NCI-H2227 (cell line): ENCODE measurements around the gene KLF3.
A peak's percentile ranks its signal among the peaks of the same experiment; 100 is the strongest.

Source experiments
- DNase-seq: peaks from one replicate; lab custom pipeline; 2025; ENCODE audit not compliant: unreplicated experiment; lab: John Stamatoyannopoulos, UW

Gene KLF3

DNA sequence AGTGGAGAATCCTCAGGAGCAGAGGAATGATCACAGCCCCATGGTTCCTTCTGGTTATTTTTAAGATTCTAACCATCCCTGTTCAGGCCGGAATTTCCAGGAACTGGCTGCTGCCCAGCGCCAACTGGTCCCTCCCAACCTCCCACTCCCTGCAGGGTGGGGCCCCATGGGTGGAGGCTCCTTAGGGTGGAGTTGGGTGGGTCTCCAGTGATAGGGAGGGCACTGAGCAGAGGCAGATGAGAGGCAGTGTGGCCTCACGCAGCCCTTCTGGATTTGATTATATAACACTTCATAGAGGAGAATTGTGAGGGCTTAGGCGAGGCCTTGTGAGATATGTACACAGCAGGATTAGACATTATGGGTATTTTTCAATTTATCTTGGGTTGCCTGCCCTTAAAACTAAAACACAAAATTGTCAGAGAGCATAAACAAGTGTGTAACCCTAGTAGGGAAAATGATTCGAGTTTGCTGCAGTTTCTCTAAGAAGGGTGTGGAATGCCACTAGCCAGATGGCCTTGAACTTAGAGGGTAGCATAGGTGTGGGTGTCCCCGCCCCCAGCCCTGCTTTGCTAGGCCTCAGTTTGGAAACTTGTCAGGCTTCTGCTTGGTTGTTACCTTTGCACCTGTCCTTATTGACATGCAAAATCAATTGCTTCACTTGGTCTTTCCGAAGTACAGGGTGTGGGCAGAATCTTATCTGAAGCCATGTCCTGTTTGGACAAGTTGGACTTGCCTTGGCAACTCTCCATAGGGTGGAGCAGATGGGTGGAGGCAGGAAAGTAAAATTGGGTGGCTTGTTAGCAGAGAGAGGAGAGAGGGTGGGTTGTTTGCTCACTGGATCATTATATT lies 9.4 kb downstream of the KLF3 start:
- no peak for DNase-seq

DNA sequence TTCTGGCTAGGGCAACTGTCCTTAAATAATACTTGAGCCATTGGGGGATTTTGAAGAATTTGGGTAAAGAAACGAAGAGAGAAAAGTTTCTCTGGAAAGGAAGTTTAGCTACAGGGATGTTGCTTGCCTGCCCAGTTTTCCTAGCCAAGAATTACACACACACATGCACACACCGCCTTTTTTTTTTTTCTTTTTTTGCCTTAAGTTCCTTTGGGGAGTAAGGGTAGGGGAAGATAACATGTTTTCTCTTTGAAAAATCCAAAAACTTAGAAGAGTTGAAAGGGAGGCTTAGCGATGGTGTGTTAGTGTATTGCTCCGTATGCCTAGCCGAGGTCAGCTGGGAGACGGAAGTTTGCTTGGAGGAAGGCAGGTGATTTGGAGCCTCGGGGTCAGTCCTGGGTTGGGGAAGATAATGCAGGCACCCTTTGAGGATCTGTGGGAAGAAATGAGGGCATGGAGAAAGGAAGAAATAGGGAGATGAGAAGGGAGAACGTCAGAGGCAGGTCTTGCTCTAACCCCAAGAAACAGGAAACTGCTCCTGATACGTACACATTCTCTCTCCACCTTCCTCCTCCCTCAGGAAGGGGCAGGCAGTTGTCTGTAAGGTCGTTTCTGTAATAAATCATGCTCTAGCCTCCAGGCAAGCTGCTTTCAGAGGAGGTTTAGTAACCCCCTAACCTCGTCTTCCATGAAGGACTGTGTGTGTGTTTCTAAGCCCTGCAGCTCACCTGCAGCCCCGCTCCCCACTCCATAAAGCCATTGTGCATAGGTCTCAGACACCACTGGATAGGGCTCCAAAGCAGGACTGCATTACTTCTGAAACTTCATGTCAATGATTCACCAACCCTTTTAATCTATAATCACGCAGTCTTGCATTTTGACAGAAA lies 10.5 kb downstream of the KLF3 start:
- DNase-seq, result peak; percentile 10

DNA sequence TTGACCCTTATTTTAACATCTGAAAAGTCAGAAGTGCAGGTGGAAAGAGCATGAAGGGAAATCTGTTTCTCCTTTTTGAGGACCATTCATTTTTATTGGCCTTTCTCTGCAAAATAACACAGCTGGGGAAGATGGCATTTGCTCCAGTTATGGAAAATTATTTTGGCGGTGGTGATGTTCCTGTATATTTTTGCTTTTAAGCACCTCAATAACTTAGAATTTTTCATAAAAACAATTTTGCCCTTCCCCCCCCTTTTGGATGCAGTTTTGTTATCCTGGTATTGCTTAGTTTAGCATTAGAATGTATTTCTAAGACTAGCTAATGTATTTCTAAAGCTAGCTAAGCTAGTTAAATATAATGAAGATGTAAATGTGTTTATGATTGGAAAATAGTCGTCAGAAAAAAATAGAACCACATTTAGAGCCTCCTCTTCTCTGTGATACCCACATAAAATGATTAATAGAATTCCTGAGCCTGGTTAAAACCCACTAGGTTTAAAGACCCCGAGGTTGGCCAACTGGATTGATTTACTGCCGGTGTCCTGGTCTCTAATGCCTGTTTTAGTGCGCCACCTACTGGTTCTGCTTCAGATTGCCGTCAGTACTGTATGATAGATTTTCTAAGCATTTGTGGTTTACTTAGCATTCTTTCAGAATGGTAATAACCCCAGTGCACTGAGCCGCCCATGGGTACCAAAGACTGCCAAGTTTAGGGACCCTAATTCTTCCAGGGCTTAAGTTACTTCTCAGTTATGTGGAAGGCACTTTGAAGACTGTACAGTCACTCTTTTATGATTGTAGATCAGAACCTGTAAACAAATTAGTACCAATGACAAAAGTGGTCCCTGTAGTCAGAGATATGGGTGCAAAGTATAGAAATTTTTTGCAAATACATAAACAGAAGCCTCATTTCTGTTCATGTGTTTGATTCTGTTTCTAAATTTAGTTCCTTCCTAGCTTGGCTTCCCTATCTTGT lies 11.4 kb downstream of the KLF3 start:
- DNase-seq, result peak; percentile 84

DNA sequence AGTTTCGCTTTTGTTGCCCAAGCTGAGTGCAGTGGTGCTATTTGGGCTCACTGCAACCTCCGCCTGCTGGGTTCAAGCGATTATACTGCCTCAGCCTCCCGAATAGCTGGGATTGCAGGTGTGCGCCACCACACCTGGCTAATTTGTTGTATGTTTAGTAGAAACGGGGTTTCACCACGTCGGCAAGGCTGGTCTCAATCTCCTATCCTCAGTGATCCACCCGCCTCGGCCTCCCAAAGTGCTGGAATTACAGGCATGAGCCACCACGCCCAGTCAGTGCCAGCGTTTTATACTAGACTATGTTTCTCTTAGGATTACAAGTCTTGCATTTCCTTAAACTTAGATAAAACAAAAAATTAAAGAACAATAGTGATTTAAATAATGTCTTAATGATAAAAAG lies 13.0 kb downstream of the KLF3 start:
- DNase-seq, result no peak

DNA sequence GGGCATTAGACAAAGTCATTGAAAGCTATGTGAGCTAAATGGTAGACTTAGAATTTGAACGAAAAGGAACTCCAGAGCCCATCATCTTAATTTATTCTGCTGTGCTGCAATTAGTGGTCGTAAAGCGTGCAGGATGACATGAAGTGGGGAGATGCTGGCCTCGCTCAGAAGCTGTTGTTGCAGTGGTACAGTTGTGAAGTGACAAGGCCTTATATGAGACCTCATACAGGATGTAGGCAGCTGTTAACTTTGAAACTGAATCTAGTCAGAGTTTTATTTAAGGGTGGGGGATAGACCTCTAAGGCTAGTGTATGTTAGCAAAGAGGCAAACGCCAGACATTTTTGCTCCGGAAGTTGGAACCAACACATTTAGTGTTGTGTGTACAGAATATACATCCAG lies 13.4 kb downstream of the KLF3 start:
- no peak for DNase-seq

DNA sequence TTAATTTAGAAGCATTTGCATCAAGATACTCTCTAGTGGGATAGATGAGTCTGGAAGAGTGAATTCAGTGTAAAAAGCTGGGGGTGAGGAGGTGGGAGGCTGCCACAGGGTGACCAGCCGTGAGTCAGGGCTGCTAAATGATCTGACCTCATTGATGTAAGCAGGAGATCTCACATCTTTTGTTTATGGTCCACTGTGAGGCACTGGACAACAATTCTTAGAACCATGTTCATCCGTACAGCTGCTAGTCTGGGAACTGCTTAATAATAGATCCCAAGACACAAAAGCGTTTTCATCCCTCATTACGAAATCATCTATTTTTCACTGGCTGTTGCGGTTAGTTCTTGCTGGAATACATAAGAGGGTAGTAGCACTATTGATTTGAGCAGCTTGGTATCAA lies 14.1 kb downstream of the KLF3 start:
- no peak for DNase-seq

DNA sequence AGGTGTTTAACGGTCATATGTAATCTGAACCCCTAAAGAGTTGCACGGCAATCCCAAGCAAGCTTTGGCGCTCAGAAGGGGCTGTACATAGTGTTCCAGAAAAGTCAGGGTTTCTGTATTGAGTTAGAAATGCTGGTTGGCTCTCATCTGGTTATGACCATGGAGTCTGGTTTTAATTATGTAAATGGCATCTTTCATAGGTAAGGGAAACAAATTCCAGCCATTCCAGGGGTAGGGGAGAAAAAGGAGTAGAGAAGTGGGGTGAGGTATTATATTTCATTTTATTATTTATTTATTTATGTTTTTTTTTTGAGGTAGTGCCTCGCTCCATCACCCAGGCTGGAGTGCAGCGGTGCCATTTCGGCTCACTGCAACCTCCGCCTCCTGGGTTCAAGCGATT lies 15.9 kb downstream of the KLF3 start:
- no peak for DNase-seq

DNA sequence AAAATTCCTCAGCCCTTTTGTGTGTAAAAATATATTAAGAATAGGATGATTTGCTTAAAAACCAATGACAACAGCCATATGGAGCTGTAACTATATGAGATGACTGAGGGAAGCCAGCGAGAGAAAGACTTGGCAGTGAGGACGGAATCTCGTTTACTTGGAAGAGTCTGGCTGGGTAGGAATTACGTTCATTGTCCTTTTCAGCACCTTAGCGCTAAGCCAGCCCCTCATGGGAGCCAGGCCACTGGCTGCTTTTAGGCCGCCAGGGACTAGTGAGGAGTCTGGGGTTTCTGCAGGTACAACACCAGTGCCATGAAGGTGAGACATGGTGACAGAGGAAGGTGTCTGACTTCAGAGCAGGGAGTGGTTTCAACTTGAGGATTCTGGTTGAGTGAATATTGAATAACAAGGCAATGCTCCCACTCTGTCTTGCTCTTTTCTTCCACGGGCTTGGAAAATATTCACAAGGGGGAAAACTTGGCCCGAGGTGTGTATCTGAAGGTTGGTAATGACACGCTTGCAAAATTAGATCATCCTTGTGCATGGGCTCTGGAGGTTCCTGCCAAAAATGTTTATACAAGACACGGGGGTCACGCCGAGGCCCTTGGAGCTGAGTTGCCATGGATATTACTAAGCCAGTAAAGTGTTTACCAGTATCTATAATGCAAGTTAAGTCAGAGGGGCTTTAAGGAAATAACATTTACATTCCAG lies 17.4 kb downstream of the KLF3 start:
- no peak for DNase-seq

DNA sequence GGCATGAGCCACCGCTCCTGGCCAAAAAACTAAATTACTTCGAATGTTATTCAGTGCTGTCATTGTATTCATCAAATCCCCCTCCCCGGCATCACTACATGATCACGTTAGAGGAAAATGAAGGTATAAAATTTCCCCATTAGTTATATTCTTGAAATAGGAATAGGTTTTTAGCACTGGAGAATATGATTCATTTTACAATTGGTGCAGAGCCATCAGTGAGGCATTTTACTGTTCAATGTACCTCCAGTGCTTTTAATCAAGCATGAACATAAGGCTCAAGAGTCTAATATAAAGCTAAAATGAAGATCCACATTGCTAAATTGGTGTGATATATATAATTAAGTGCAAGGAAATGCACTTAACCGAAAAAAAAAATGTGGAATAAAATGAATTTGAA lies 18.3 kb downstream of the KLF3 start:
- DNase-seq, result no peak

DNA sequence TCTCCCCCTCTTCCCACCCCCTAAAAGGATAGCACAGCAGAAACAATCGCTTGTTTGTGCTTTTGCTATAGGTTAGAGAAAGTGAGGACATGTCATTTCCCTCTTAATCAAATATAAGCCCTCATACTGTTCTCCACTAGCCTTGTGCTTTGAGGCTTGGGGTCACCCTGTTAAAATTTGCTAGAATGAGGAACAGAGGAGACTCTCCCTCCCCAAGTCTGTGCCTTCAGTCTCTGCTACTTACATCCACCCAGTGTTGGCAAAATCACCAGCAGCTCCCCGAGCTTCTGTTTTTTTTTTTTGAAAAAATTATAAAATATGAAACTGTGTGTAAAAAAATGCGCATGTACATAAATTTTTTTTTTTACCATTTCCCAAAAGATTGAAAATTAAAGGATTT lies 19.3 kb downstream of the KLF3 start:
- DNase-seq, result no peak

DNA sequence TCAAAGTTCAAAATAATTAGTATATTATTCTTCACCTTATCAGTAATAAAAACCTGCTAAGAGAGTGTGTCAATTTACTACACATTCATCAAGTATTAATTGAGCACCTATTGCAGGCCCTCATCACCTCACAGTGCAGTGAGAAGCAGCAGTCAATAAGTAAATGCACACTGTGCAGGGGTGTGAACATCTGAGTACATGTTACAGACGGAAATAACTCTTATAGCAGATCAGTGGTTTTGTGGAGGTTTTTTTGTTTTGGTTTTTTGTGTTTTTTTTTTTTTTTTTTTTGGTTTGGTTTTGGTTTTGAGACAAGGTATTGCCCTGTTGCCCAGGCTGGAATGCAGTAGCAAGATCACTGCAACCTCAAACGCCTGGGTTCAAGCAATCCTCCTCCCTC lies 20.3 kb downstream of the KLF3 start:
- no peak for DNase-seq

DNA sequence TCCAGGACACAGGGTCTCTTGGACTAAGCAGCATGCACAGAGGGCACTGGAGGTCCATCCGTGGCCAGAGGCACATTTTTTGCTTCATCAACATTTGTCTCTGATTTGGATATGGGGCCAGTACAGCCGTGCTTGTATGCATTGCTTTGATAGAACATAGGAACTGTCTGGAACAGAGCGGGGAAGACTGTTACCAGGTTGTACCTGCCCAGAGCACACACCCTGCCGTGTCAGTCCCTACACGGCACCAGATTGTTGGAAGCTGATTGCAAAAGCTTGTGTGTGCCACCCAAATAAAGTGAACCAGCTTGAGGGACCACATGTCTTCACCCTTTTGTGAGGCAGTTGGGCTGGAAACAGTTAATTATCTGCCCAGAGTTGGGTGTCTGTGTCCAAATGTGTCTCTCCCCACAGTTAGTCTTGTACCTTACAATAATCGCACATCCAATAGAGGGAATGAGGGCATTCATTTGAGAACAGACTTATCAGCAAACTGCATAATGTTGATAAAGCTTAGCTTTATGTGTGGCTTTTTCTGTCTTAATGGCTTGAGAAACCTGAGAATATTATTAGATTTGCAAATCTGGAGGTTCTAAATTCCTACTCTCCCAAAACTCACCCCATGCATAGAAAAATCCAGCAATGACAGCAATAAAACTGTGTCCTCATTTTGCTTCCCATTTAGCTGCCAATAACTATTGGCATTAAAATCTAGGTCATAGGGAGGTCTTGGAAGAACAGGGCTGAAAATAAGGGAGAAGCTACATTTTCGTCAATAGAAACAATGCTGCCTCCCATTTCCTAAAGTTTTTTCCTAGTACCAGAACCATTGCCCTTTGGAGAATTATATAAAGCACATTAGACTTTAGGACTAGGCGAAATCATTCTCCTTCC lies 21.2 kb downstream of the KLF3 start:
- no peak for DNase-seq

DNA sequence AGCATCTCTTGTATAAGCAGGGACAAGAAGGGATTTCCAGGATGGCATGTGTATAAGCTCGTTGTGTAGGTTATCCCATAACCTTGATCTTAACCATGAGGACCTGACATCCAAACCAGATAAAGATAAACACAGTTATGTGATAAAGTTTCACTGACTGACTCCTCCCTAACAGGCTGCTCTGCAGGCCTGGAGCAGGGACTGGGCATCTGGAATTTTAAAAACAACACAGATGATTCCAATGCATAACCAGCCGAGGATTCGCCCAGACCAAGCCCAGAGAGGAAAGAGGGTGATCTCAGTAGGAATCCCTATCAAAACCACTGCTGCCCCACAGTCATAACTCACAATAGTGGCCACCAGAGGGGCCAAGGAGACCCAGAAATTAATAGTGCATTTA lies 22.7 kb downstream of the KLF3 start:
- DNase-seq, result no peak

DNA sequence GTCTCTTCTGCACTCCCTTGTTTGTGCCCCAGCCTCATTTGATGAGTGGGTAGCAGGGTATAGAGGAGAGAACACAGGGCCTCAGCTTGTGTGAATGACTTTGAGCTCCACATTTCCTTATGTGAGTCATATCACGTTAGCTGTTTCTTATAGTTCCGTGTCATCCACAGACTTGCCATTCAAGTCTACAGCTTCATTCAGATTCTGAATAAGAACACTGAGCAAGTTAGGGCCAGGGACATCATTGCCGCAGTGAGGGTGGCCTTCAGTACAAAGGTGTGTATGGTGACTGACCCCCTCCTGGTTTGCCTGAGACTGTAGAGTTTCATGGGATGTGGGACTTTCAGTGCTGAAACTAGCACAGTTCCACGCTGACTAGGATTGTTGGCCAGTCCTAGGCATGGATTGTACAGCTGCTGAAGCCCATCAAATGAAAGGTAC lies 23.6 kb downstream of the KLF3 start:
- no peak for DNase-seq

DNA sequence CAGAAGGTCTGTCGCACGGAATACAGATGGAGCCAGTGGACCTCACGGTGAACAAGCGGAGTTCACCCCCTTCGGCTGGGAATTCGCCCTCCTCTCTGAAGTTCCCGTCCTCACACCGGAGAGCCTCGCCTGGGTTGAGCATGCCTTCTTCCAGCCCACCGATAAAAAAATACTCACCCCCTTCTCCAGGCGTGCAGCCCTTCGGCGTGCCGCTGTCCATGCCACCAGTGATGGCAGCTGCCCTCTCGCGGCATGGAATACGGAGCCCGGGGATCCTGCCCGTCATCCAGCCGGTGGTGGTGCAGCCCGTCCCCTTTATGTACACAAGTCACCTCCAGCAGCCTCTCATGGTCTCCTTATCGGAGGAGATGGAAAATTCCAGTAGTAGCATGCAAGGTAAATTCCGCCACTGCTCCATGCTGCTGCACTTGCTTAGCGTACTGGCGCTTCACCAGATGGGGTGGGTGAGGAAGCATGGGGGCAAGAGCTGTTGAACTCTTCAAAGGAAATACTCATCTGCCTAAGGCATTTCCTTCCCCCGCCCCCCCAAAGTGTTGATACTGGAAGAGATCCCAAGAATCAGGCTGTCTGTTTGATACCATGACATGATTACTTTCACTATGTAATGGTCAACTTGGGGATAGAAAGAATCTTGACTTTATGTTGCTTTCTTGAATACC lies 24.8 kb downstream of the KLF3 start:
- DNase-seq, result no peak

DNA sequence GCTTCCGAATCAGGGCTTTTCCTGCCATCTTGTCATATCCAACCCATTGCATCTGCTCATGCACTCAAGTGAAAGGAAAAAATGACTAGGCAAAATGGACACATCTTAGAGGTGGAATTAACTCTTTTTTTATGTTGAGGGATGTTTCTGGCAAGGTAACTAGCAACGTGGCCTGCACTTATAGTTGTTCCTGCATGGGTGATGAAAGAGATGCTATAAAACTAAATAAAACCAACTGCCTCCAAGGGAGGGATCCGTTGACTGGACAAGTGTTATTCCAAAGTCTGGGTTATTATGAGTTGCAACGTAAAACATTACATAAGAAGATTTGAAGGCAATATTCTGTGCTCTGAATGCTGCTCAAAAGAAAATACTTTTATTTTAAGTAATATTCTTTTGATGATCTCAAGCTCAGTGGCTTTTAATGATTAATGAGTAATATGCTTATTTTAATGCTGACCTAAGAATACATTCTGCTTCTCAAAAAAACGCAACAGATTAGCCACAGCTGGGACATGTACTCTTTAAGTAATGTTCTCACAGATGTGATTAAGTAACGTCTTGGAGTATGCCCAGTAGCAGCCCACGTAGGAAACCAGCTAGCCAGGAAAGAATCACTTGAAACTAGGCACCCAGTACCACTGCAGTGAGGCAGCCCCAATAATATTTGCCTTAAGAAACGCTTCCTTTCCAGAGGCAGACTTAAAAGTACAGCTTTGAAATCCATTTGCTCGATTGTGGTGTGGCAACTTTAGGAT lies 27.4 kb downstream of the KLF3 start:
- no peak for DNase-seq

DNA sequence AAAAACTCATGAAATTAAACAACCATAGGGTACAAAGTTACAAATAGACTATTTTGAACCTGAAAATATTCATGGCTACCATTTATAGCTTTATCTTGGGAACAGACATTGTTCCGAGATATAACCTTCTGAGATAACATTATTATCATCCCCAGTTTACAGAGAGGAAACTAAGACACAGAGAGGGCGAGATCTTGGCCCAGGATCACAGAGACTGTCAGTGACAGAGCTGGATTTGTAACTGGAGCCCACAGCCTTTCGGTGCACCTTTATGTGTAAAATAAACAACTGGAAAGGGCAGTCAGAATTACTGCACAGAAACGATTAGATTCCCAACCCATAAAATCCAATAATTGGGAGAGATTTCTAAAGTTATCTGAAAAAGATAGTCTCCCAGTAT lies 28.4 kb downstream of the KLF3 start:
- DNase-seq, result no peak

DNA sequence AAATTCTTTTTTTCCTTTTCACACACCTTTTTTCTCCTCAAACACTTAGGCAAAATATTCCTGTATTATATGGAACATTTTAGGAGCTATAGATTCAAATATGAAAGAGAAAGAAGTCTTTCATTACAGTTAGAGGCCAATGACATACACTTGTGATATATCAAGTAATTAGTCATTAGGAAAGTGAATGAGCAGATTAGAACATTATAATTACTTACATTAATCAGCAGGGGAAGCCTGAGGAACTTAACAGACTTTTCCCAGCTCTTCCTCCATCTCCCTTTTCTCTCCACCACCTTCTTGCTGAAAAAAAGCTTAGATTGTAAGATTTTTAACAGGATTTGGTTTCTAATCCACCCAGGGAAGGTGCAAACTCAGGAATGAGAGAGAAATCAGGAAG lies 29.6 kb downstream of the KLF3 start:
- no peak for DNase-seq
